Measurements from ENCODE around the gene GGTA1.

DNA sequence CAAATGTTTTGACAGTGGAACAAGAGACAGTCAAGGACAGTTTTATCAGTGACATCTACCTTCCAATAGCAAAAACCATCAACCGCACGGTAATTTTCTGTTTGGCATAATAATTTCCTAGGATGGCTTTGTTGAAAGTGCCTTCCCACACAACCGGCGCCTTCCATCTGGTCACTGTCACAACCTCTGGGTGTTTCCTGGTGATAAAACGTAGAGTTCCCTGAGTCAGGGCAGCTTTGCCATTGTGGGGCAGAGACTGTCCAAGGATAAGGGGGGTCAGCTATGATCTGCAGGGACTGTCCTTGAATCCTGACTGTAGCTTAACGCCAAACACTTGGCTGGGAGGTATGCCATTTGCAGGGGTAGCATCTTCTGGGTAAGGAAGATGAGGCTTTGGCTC lies 47.6 kb downstream of the GGTA1 start:
- no peak for TF ChIP-seq GATA2 (IDR thresholded peaks at IDR 0.05; ENCODE audit: low read depth, low read length)
- no peak for TF ChIP-seq GATA3 (IDR thresholded peaks at IDR 0.05; ENCODE audit: low read depth, low read length)
